Lung (tissue), 12 donors: Measurements from ENCODE around the gene WFS1. TPM values are rescaled to one million over a fixed set of nuclear protein-coding genes. Genes with fewer than 3 reads are reported as not detected.

Experiments used
- ATAC-seq: fragments of 200-7000 bp; cut with Tn5 transposase; one replicate; pipeline ENCODE4 v1.9.1; 2020; ENCODE audit warnings: moderate number of reproducible peaks; ENCODE audit not compliant: insufficient read depth, low FRiP score
- DNase-seq, 3 donors: peaks; one replicate each; pipeline ENCODE4 v3.0.0-alpha.2; 2013 to 2017
- H3K27ac ChIP-seq, 2 donors: one replicate each; pipeline ENCODE4 v1.5.1; 2013; ENCODE audit warnings: mild to moderate bottlenecking in 2 of 2, moderate library complexity in 2 of 2, control low read depth in 1 of 2, inconsistent platforms in 1 of 2, low read depth in 1 of 2, low read length in 1 of 2
- H3K27me3 ChIP-seq, 3 donors: one replicate each; pipeline ENCODE4 v1.5.1; 2013; ENCODE audit warnings: low read length in 2 of 3; ENCODE audit not compliant: control insufficient read depth in 3 of 3, insufficient read depth in 3 of 3
- H3K36me3 ChIP-seq, 4 donors: one replicate each; pipeline ENCODE4 v1.5.1; 2013; ENCODE audit warnings: low read length in 4 of 4, mild to moderate bottlenecking in 1 of 4, moderate library complexity in 1 of 4; ENCODE audit not compliant: control insufficient read depth in 4 of 4, insufficient read depth in 4 of 4
- H3K4me1 ChIP-seq, 5 donors: one replicate each; pipeline ENCODE4 v1.5.1; 2013; ENCODE audit warnings: low read length in 5 of 5, mild to moderate bottlenecking in 2 of 5, moderate library complexity in 1 of 5; ENCODE audit not compliant: control insufficient read depth in 5 of 5, insufficient read depth in 5 of 5
- H3K4me3 ChIP-seq: one replicate; pipeline ENCODE4 v1.5.1; 2013; ENCODE audit warnings: mild to moderate bottlenecking, control low read depth, moderate library complexity
- H3K9ac ChIP-seq, 2 donors: one replicate each; pipeline ENCODE4 v1.5.1; 2013; ENCODE audit warnings: low read length in 2 of 2, control low read depth in 1 of 2; ENCODE audit not compliant: insufficient read depth in 1 of 2
- H3K9me3 ChIP-seq, 4 donors: one replicate each; pipeline ENCODE4 v1.5.1; 2013; ENCODE audit warnings: low read length in 3 of 4, mild to moderate bottlenecking in 1 of 4, moderate library complexity in 1 of 4; ENCODE audit not compliant: control insufficient read depth in 4 of 4, insufficient read depth in 3 of 4
- WGBS, 2 donors: extraction: QIAGEN DNeasy Blood & Tissue Kit; methylation state at CpG; one replicate each; pipeline ENCODE4 v1.1.7; 2013; 5-methylcytosine and 5-hydroxymethylcytosine counted together
- polyA plus RNA-seq, 2 donors: library from polyadenylated mRNA; stranded (reverse); fragments of 200-250 nt; gene quantifications; one replicate each; pipeline ENCODE4 v1.2.1, GENCODE V29; 2013
- total RNA-seq, 2 donors: library from RNA; depleted of rRNA in 1 of 2; stranded (reverse); fragments of >200 nt in 1 of 2; gene quantifications; one replicate each; pipeline ENCODE4 v1.2.1, GENCODE V29; 2014 to 2021
- TF ChIP-seq, protein P1 (sequence below): IDR thresholded peaks from 2 replicates; pipeline ENCODE4 v1.5.1; 2012; ENCODE audit warnings: mild to moderate bottlenecking; ENCODE audit errors: control extremely low read depth, extremely low read depth
- donor health status: control.
- donor health status: control.
- donor health status: Bipolar disorder and iron deficiency.
- donor health status: healthy.
- donor health status: DM: yes; HTN: yes; CAD: no.

Gene WFS1
- total and polyA plus RNA-seq, 4 donors = 26.5 to 76.0 (median 30.2) TPM

DNA sequence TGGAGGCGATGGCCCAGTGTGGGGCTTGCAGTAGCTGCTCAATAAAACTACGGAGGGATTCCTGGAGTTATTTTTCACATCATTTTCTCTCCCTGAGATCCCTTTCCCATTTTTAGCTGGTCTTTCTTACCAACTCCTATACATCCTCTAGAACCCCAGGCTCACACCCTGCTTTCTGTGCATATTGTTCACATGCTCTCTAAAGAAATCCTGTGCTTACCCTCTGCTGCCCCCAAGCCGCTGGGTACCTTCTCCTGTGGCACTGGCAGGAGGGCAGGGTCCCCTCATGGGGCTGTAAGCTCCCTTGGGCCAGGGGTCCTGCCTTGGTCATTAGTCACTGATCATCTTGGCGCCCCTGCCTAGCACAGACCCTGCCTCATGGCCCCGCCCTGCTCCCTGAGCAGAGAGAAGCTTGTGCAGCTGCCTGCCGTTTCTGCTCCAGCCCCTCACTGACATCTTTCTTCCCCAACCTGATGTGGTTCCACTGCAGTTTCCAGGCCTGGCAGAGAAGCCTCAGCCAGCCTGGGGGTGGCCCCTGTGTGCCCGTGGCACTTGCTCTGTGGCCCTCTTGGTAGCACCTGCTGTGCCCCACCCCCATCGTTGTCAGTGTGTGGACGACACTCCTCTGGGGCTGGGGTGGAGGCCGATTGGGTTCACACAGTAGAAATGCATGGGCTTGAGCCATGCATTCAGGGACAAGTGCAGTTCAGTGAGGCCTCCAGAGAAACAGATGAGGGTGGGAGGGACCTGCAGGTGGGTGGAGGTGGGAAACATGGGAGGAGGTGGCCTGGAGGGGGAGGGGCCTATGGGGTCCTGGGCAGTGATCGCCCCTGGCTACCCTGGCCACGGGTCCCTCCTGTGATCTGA is 69.5 kb downstream of the WFS1 start:
- DNase-seq (no peak), ATAC-seq (no peak)
- Histone ChIP-seq H3K36me3 (no peaks in the 10 kb centered on the region), H3K27ac (no peak overlapping the region), H3K4me3 (no peak overlapping the region), H3K27me3 (peaks cover 0 to 23% (median 7%) of the 10 kb centered on the region in 3 donors), H3K9me3 (peaks cover 0 to 2% (median 0%) of the 10 kb centered on the region in 4 donors), H3K4me1 (no peaks in the 10 kb centered on the region), H3K9ac (no peak overlapping the region)
- TF ChIP-seq, protein P1, sequence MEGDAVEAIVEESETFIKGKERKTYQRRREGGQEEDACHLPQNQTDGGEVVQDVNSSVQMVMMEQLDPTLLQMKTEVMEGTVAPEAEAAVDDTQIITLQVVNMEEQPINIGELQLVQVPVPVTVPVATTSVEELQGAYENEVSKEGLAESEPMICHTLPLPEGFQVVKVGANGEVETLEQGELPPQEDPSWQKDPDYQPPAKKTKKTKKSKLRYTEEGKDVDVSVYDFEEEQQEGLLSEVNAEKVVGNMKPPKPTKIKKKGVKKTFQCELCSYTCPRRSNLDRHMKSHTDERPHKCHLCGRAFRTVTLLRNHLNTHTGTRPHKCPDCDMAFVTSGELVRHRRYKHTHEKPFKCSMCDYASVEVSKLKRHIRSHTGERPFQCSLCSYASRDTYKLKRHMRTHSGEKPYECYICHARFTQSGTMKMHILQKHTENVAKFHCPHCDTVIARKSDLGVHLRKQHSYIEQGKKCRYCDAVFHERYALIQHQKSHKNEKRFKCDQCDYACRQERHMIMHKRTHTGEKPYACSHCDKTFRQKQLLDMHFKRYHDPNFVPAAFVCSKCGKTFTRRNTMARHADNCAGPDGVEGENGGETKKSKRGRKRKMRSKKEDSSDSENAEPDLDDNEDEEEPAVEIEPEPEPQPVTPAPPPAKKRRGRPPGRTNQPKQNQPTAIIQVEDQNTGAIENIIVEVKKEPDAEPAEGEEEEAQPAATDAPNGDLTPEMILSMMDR = no peak
- 73 to 79% methylated on average over 12 of the region's 12 CpGs for WGBS, 2 donors

DNA sequence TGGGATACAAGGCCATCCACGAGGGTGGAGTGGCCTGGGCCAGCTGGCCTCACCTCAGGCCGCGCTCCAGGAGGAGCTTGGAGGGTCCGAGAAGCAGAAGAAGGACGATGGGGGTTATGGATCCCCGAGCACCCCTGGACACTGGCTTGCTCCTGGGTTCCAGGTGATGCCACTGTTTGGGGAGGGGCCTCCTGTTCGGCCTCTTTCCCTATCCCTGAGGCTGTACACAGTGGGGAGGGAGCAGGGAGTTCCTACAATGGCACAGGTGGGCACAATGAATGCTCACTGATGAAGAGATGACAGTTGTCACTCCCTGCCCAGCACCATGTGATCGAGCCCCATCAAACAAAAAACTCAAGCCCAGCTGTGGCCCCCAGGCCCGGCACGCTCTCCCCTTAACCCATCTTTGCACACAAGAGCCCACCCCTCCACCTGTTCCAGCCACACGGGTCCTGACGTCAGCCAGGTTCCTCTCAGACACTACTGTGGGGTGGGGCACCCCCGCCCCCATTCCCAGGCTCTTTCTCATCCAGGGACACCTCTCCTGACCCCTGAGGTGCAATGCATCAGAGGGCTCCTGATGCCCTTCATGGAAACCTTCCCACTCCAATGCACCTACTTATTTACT is 70.3 kb downstream of the WFS1 start:
- ATAC-seq = no peak
- peaks cover 0 to 23% (median 7%) of the 10 kb centered on the region in 3 donors for H3K27me3 ChIP-seq
- TF ChIP-seq, protein P1 = no peak

DNA sequence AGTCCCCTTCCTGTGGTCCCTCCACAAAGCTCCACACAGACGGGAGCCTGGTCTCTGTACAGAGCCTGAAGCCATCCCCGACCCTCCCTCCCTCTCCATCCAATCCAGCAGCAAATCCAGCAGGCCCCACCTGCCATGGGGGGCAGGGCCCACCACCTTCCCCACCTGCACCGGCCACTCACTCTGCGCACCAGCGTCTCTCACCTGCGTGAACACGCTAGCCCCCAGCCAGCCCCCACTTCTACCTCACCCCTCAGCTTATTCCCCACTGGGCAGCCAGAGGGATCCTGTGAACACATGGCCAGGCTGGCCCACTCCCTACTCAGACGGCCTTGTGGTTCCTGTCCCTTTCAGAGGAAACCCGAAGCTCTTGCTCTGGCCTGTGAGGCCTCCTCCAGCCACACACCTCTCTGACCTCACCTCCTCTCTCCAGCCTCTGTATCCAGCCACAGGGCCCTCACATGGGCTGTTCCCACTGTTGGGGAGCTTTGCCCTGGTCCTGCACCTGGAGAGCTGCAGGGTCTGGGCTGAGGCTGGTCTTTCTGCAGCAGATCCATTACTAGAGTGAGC is 70.9 kb downstream of the WFS1 start:
- TF ChIP-seq, protein P1 = no peak
- Histone ChIP-seq H3K27ac (no peak overlapping the region), H3K36me3 (no peaks in the 10 kb centered on the region), H3K27me3 (peaks cover 0 to 25% (median 7%) of the 10 kb centered on the region in 3 donors), H3K4me3 (no peak overlapping the region), H3K9ac (no peak overlapping the region), H3K4me1 (no peaks in the 10 kb centered on the region), H3K9me3 (peaks cover 0 to 8% (median 0%) of the 10 kb centered on the region in 4 donors)
- 63 to 73% methylated on average over 9 of the region's 9 CpGs for WGBS, 2 donors
- ATAC-seq (no peak), DNase-seq (no peak)

More for the DNA sequence above, 70.3 kb downstream of the WFS1 start:
- Histone ChIP-seq H3K27ac (no peak overlapping the region), H3K36me3 (no peaks in the 10 kb centered on the region), H3K9ac (no peak overlapping the region), H3K4me3 (no peak overlapping the region), H3K4me1 (no peaks in the 10 kb centered on the region), H3K9me3 (peaks cover 0 to 2% (median 0%) of the 10 kb centered on the region in 4 donors)
- WGBS, 2 donors = 86 to 90% methylated on average over 13 of the region's 13 CpGs
- DNase-seq = no peak
